Gastroesophageal sphincter (tissue), 3 donors: ENCODE data around the gene KLHL22.

Source experiments
- CTCF ChIP-seq, 4 experiments: fragments of 200-600 bp in 2 of 4; fragments of 450-650 bp in 2 of 4; sonication (generic) in 1 of 4; IDR thresholded peaks; one replicate each; pipeline ENCODE4 v1.5.1; 2017 to 2019; ENCODE audit warnings: antibody characterized with exemption in 4 of 4, mild to moderate bottlenecking in 2 of 4, moderate library complexity in 2 of 4
- EP300 ChIP-seq: sonication (generic); formaldehyde crosslinking; IDR thresholded peaks from one replicate; pipeline ENCODE4 v1.6.1; 2017; ENCODE audit warnings: antibody characterized with exemption, mild to moderate bottlenecking

DNA sequence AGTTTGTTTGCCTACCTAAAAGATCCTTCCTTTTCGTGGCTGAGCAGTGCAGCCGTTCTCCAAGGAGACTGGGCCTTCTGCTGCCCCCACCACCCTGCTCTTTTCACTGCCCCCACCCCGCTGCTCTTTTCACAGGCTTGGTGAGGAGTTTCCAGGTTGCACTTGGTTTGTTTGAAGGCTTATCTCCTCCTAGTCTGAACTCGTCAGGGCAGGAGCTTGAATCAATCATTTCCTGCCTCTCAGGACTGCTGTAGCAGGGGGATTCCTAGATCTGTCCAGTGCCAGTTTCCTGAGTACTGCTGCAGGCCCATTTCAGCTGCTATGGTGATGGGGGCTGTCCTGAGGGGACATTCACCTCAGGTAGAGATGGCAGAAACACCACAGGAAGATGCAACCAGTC is 21.8 kb upstream of the KLHL22 start:
- TF ChIP-seq CTCF (IDR thresholded peaks at IDR 0.05), result no peak
- no peak for TF ChIP-seq EP300
